IMR-90 (cell line): ENCODE data around the gene KLHL8. TPM values are rescaled to one million over a fixed set of nuclear protein-coding genes. Genes with fewer than 3 reads are reported as not detected.
A peak's percentile ranks its signal among the peaks of the same experiment; 100 is the strongest.

Source experiments
- ATAC-seq: fragments of 200-7000 bp; cut with Tn5 transposase; 2 replicates; pipeline ENCODE4 v1.9.1; 2020; ENCODE audit warnings: low read depth, mild to moderate bottlenecking, moderate library complexity
- BruUV-seq: library from RNA; stranded (reverse); fragments of 400-500 nt; replicated peaks from 2 replicates; lab custom pipeline; 2021; lab: Mats Ljungman, UMichigan
- CTCF ChIA-PET: fragments of 300-600 bp; formaldehyde crosslinking; extraction: SDS; loops from one replicate; lab custom pipeline; 2021; ENCODE audit warnings: antibody characterized with exemption; lab: Yijun Ruan, JAX
- POLR2A ChIA-PET: fragments of 300-600 bp; sonication (Branson Sonifier 250); formaldehyde crosslinking; loops from one replicate; lab custom pipeline; 2022; ENCODE audit warnings: antibody characterized with exemption; ENCODE audit not compliant: unreplicated experiment; lab: Charles Lee
- DNase-seq: peaks from one replicate; pipeline ENCODE4 v3.0.0; 2013
- H2AFZ ChIP-seq: replicated peaks from 2 replicates; pipeline ENCODE3; 2013; ENCODE audit warnings: low read length, mild to moderate bottlenecking; ENCODE audit not compliant: poor library complexity
- H2AK5ac ChIP-seq: 2 replicates; pipeline ENCODE4 v1.6.1; 2013; ENCODE audit warnings: low read depth, low read length, inconsistent platforms
- H2AK9ac ChIP-seq: replicated peaks from 2 replicates; pipeline ENCODE3; 2013; ENCODE audit warnings: mild to moderate bottlenecking, low read depth, low read length, moderate library complexity; ENCODE audit not compliant: poor library complexity
- H2BK120ac ChIP-seq: 2 replicates; pipeline ENCODE4 v1.6.1; 2013; ENCODE audit warnings: low read depth, low read length, inconsistent platforms
- H2BK15ac ChIP-seq: 3 replicates; pipeline ENCODE4 v1.6.1; 2013; ENCODE audit warnings: low read depth, low read length, inconsistent platforms
- H2BK20ac ChIP-seq: 2 replicates; pipeline ENCODE4 v1.6.1; 2013; ENCODE audit warnings: low read depth, mild to moderate bottlenecking, inconsistent platforms, low read length, moderate library complexity
- H2BK5ac ChIP-seq: 2 replicates; pipeline ENCODE4 v1.6.1; 2013; ENCODE audit warnings: mild to moderate bottlenecking, low read depth, low read length, inconsistent platforms; ENCODE audit not compliant: poor library complexity, severe bottlenecking
- H3K14ac ChIP-seq: replicated peaks from 2 replicates; pipeline ENCODE4 v1.6.1; 2013; ENCODE audit warnings: low read depth, low read length, inconsistent platforms
- H3K18ac ChIP-seq: 2 replicates; pipeline ENCODE4 v1.6.1; 2013; ENCODE audit warnings: low read depth, low read length, control low read depth
- H3K23ac ChIP-seq: 2 replicates; pipeline ENCODE4 v1.6.1; 2013; ENCODE audit warnings: low read depth, low read length, inconsistent platforms
- H3K27ac ChIP-seq: 2 replicates; pipeline ENCODE4 v1.5.1; 2013; ENCODE audit warnings: mild to moderate bottlenecking, control low read depth, low read length; ENCODE audit not compliant: insufficient read depth
- H3K27me3 ChIP-seq: 2 replicates; pipeline ENCODE4 v1.6.1; 2013; ENCODE audit warnings: low read length; ENCODE audit not compliant: control insufficient read depth, insufficient read depth
- H3K36me3 ChIP-seq: 2 replicates; pipeline ENCODE4 v1.6.1; 2013; ENCODE audit warnings: low read length, mixed read lengths; ENCODE audit not compliant: control insufficient read depth, insufficient read depth
- H3K4ac ChIP-seq: 2 replicates; pipeline ENCODE4 v1.6.1; 2013; ENCODE audit warnings: low read depth, low read length, inconsistent platforms
- H3K4me1 ChIP-seq: 2 replicates; pipeline ENCODE4 v1.6.1; 2013; ENCODE audit warnings: low read length, mixed read lengths; ENCODE audit not compliant: control insufficient read depth, insufficient read depth
- H3K4me2 ChIP-seq: 2 replicates; pipeline ENCODE4 v1.6.1; 2013; ENCODE audit warnings: low read depth, mild to moderate bottlenecking, control low read depth, low read length, moderate library complexity
- H3K4me3 ChIP-seq: 2 replicates; pipeline ENCODE4 v1.5.1; 2013; ENCODE audit warnings: low read depth, mild to moderate bottlenecking, control low read depth, low read length, moderate library complexity; ENCODE audit not compliant: insufficient read depth
- H3K56ac ChIP-seq: 2 replicates; pipeline ENCODE4 v1.6.1; 2013; ENCODE audit warnings: low read length, inconsistent platforms; ENCODE audit not compliant: insufficient read depth; ENCODE audit errors: extremely low read depth
- H3K79me1 ChIP-seq, 2 experiments: 2 replicates each; pipeline ENCODE4 v1.6.1; 2013; ENCODE audit warnings: low read length in 2 of 2, inconsistent platforms in 1 of 2, low read depth in 1 of 2
- H3K9ac ChIP-seq: 2 replicates; pipeline ENCODE4 v1.6.1; 2013; ENCODE audit warnings: low read depth, low read length, control low read depth
- H3K9me1 ChIP-seq: 2 replicates; pipeline ENCODE4 v1.6.1; 2013; ENCODE audit warnings: low read length, inconsistent platforms; ENCODE audit not compliant: insufficient read depth
- H3K9me3 ChIP-seq: 2 replicates; pipeline ENCODE4 v1.6.1; 2013; ENCODE audit warnings: low read length; ENCODE audit not compliant: control insufficient read depth, insufficient read depth
- H4K20me1 ChIP-seq: 2 replicates; pipeline ENCODE4 v1.6.1; 2013; ENCODE audit warnings: low read length, inconsistent platforms; ENCODE audit not compliant: insufficient read depth
- H4K5ac ChIP-seq: 2 replicates; pipeline ENCODE4 v1.6.1; 2013; ENCODE audit warnings: mild to moderate bottlenecking, low read depth, low read length, control low read depth
- H4K8ac ChIP-seq, 2 experiments: 2 replicates each; pipeline ENCODE4 v1.6.1; 2013; ENCODE audit warnings: low read depth in 2 of 2, low read length in 2 of 2, control low read depth in 1 of 2, inconsistent platforms in 1 of 2
- H4K91ac ChIP-seq: 2 replicates; pipeline ENCODE4 v1.6.1; 2013; ENCODE audit warnings: low read depth, low read length, inconsistent platforms; ENCODE audit not compliant: insufficient read depth
- BHLHE40 ChIP-seq: fragments of 150-350 bp; IDR thresholded peaks from 2 replicates; pipeline ENCODE4 v1.6.1; 2016; ENCODE audit warnings: mild to moderate bottlenecking, low read depth, low read length
- CHD1 ChIP-seq: IDR thresholded peaks from 2 replicates; pipeline ENCODE4 v1.6.1; 2012; ENCODE audit warnings: low read depth, low read length, improper control_type of control experiment
- CTCF ChIP-seq: conservative IDR thresholded peaks from 2 replicates; pipeline ENCODE4 v1.5.1; 2012; ENCODE audit warnings: mild to moderate bottlenecking, low read depth, low read length, improper control_type of control experiment
- ELK1 ChIP-seq: fragments of 150-350 bp; IDR thresholded peaks from 2 replicates; pipeline ENCODE4 v1.6.1; 2016; ENCODE audit warnings: low read depth, mild to moderate bottlenecking, low read length, moderate library complexity, borderline replicate concordance
- FOS ChIP-seq: fragments of 150-350 bp; IDR thresholded peaks from 2 replicates; pipeline ENCODE4 v1.6.1; 2016; ENCODE audit warnings: low read depth, low read length
- MAFK ChIP-seq: IDR thresholded peaks from 2 replicates; pipeline ENCODE4 v1.6.1; 2012; ENCODE audit warnings: low read depth, low read length, improper control_type of control experiment
- MXI1 ChIP-seq: IDR thresholded peaks from 2 replicates; pipeline ENCODE4 v1.6.1; 2012; ENCODE audit warnings: low read depth, mild to moderate bottlenecking, low read length, moderate library complexity, borderline replicate concordance
- NFE2L2 ChIP-seq: fragments of 150-350 bp; IDR thresholded peaks from 2 replicates; pipeline ENCODE4 v1.6.1; 2016; ENCODE audit warnings: low read depth, mild to moderate bottlenecking, low read length
- POLR2A ChIP-seq: IDR thresholded peaks from 2 replicates; pipeline ENCODE4 v1.6.1; 2012; ENCODE audit warnings: mild to moderate bottlenecking, low read depth, low read length
- RAD21 ChIP-seq: IDR thresholded peaks from 2 replicates; pipeline ENCODE4 v1.6.1; 2012; ENCODE audit warnings: low read length, improper control_type of control experiment
- RFX5 ChIP-seq: IDR thresholded peaks from 2 replicates; pipeline ENCODE4 v1.8.0; 2012; ENCODE audit warnings: low read depth, mild to moderate bottlenecking, low read length, moderate library complexity
- WGBS, 2 experiments: methylation state at CpG; one replicate each; pipeline versions ENCODE4 v1.1.5 to v1.1.7; 2013; ENCODE audit warnings: missing lambda C conversion rate in 2 of 2; ENCODE audit not compliant: insufficient read length in 1 of 2; ENCODE audit errors: extremely low coverage in 2 of 2; 5-methylcytosine and 5-hydroxymethylcytosine counted together
- dilution Hi-C: fragments of 300-500 bp; cut with HindIII; formaldehyde crosslinking; loops from one replicate; pipeline ENCODE4 v1.14.3; 2018; ENCODE audit warnings: low sequenced_read_pairs; ENCODE audit not compliant: unreplicated experiment
- in situ Hi-C: fragments of 300-500 bp; cut with MboI; formaldehyde crosslinking; loops from 3 replicates; pipeline ENCODE4 v1.14.3; 2019; ENCODE audit warnings: low sequenced_read_pairs, inconsistent platforms, mixed read lengths
- intact Hi-C: fragments of 100-400 bp; cut with micrococcal nuclease; formaldehyde crosslinking; loops from 2 replicates; pipeline ENCODE4 v1.10.0; 2022
- polyA plus RNA-seq, 3 experiments: library from polyadenylated mRNA; depleted of rRNA; stranded (reverse); fragments of >200 nt; gene quantifications; 2 replicates each; pipeline ENCODE4 v1.2.3, GENCODE V29; 2012; ENCODE audit warnings: low replicate concordance in 1 of 3
- total RNA-seq: library from RNA; depleted of rRNA; stranded (reverse); fragments of >200 nt; gene quantifications from 2 replicates; pipeline ENCODE4 v1.2.3, GENCODE V29; 2012
- TF ChIP-seq, protein P1 (sequence below): fragments of 150-350 bp; IDR thresholded peaks from 2 replicates; pipeline ENCODE4 v1.6.1; 2017; ENCODE audit warnings: mild to moderate bottlenecking, antibody characterized with exemption, low read length, low read depth

The KLHL8 gene
- total and polyA plus RNA-seq, 2 of the 4 experiments (the other 2 are of a cell fraction), result 3.1 to 9.5 TPM

GRCh38 chr4:87188048-87188447 is 32.4 kb downstream of the KLHL8 start:
- TF ChIP-seq MXI1 (no peak), ELK1 (no peak), POLR2A (no peak), CHD1 (no peak), BHLHE40 (no peak), MAFK (no peak), RFX5 (no peak), CTCF (no peak), FOS (no peak), RAD21 (no peak), NFE2L2 (no peak)
- TF ChIP-seq, protein P1, sequence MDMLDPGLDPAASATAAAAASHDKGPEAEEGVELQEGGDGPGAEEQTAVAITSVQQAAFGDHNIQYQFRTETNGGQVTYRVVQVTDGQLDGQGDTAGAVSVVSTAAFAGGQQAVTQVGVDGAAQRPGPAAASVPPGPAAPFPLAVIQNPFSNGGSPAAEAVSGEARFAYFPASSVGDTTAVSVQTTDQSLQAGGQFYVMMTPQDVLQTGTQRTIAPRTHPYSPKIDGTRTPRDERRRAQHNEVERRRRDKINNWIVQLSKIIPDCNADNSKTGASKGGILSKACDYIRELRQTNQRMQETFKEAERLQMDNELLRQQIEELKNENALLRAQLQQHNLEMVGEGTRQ, result no peak
- H2BK15ac ChIP-seq, result no peak overlapping the region
- no peak overlapping the region for H3K56ac ChIP-seq
- no peak overlapping the region for H3K23ac ChIP-seq
- no peak overlapping the region for H3K4ac ChIP-seq
- H2AK5ac ChIP-seq, result no peak overlapping the region
- no peak overlapping the region for H3K18ac ChIP-seq
- H3K14ac ChIP-seq, result no peak overlapping the region
- H4K91ac ChIP-seq, result no peak overlapping the region
- peaks cover 3 to 13% of the 10 kb centered on the region in 2 experiments; a peak in 3 of 4 replicates for H3K79me1 ChIP-seq
- H3K27me3 ChIP-seq, result no peaks in the 10 kb centered on the region
- H3K27ac ChIP-seq, result no peak overlapping the region
- H3K9me3 ChIP-seq, result no peaks in the 10 kb centered on the region; the same call in 1 of the 2 replicates
- intact Hi-C loops (no loop called here), dilution Hi-C loops (no loop called here), in situ Hi-C loops (no loop called here)
- H3K9ac ChIP-seq, result no peak overlapping the region
- ChIA-PET CTCF (interaction anchor here (0.6 kb wide), 1 partner anchor 1379 kb away, joined by 4 read pairs; no protein-coding TSS in a partner anchor), POLR2A (no interaction called here)
- DNase-seq, result peak; percentile 65
- no peak overlapping the region for H2BK120ac ChIP-seq
- BruUV-seq, result no TSS peak
- no peak overlapping the region for H2BK5ac ChIP-seq
- H2AFZ ChIP-seq, result no peak overlapping the region
- no peak overlapping the region for H4K5ac ChIP-seq
- no peak overlapping the region for H3K4me2 ChIP-seq
- H4K20me1 ChIP-seq, result no peaks in the 10 kb centered on the region
- H4K8ac ChIP-seq, result no peak overlapping the region
- no peaks in the 10 kb centered on the region for H3K36me3 ChIP-seq
- peaks cover 3% of the 10 kb centered on the region; the same call in 1 of the 2 replicates for H3K4me1 ChIP-seq
- peaks cover 9% of the 10 kb centered on the region; the same call in 1 of the 2 replicates for H3K9me1 ChIP-seq
- no CpG with 5 or more reads among the region's 2 CpGs for WGBS, 2 experiments
- no peak overlapping the region for H3K4me3 ChIP-seq
- H2AK9ac ChIP-seq, result no peak overlapping the region
- 0 out of 2 replicates have a peak, but pooled peaks have one; percentile 40 for ATAC-seq
- H2BK20ac ChIP-seq, result no peak overlapping the region
